Activated naive CD8-positive, alpha-beta T cell (primary cell): ENCODE data around the gene IGFBP7.

Experiments
- H3K27ac Mint-ChIP-seq: one replicate; pipeline ENCODE4 v1.8.0; 2021; ENCODE audit warnings: mixed read lengths
- H3K27me3 Mint-ChIP-seq: one replicate; pipeline ENCODE4 v1.8.0; 2021; ENCODE audit warnings: mixed read lengths
- H3K36me3 Mint-ChIP-seq: one replicate; pipeline ENCODE4 v1.8.0; 2021; ENCODE audit warnings: mixed read lengths
- H3K4me1 Mint-ChIP-seq: one replicate; pipeline ENCODE4 v1.8.0; 2021; ENCODE audit warnings: low read depth, mixed read lengths
- H3K4me3 Mint-ChIP-seq: one replicate; pipeline ENCODE4 v1.8.0; 2021; ENCODE audit warnings: mild to moderate bottlenecking, mixed read lengths
- H3K9me3 Mint-ChIP-seq: one replicate; pipeline ENCODE4 v1.8.0; 2021; ENCODE audit warnings: low read depth, mixed read lengths

The IGFBP7 gene, protein sequence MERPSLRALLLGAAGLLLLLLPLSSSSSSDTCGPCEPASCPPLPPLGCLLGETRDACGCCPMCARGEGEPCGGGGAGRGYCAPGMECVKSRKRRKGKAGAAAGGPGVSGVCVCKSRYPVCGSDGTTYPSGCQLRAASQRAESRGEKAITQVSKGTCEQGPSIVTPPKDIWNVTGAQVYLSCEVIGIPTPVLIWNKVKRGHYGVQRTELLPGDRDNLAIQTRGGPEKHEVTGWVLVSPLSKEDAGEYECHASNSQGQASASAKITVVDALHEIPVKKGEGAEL

DNA sequence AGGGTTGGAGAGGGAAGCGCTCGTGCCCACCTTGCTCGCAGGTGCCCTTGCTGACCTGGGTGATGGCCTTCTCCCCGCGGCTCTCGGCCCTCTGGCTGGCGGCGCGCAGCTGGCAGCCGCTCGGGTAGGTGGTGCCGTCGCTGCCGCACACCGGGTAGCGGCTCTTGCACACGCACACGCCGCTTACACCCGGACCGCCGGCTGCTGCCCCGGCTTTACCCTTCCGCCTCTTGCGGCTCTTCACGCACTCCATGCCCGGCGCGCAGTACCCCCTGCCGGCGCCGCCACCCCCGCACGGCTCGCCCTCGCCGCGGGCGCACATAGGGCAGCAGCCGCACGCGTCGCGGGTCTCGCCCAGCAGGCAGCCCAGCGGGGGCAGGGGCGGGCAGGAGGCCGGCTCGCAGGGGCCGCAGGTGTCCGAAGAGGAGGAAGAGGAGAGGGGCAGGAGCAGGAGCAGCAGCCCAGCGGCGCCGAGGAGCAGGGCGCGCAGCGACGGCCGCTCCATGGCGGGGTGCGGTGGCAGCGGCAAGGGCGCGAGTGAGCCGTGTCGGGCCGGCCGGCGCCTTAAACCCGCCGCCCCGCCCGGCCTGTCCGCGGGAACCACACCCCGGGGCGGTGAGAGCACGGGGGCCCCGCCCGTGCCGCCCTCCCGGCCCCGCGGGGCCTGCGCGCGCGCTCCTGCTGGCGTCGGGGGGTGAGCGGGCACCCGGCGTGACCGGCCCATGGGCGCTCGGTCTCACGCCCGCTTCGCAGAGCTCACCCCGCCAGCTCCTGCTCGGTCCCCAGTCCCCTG is at the start of gene IGFBP7:
Gene IGFBP7 (minus strand): TSS at position 539 of the 793 bp plus-strand sequence. CDS start 34 bp downstream, at position 505.
- H3K27me3 Mint-ChIP-seq, result peaks cover 53% of the 10 kb centered on the region
- peak within 1 kb of the TSS; percentile 89 for H3K4me3 Mint-ChIP-seq
- no peaks in the 10 kb centered on the region for H3K9me3 Mint-ChIP-seq
- no peaks in the 10 kb centered on the region for H3K36me3 Mint-ChIP-seq
- peaks cover 14% of the 10 kb centered on the region for H3K4me1 Mint-ChIP-seq
- no peak within 1 kb of the TSS for H3K27ac Mint-ChIP-seq

- Mint-ChIP-seq H3K27ac (no peak overlapping the region), H3K4me3 (no peak overlapping the region), H3K36me3 (no peaks in the 10 kb centered on the region), H3K9me3 (no peaks in the 10 kb centered on the region), H3K27me3 (peaks cover 21% of the 10 kb centered on the region), H3K4me1 (peaks cover 4% of the 10 kb centered on the region)
These were observed 49.7 kb upstream of the IGFBP7 start for GRCh38 chr4:57159866-57160265.

DNA sequence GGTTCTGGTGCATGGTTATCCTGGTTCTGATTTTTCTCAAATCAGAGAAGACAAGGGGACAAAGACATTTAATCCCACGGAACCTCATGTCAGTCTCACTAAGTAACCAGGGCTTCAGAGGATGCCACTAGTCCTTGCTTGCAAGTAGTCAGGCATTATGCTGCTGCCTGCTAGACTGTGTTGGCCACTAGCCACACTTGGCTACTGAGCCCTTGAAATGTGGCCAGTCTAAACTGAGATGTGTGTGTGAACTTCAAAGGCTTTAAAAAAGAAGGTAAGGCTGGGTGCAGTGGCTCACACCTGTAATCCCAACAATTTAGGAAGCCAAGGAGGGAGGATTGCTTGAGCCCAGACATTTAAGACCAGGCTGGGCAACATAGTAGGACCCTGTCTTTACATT is 48.6 kb upstream of the IGFBP7 start:
- Mint-ChIP-seq H3K27ac (no peak overlapping the region), H3K4me3 (no peak overlapping the region), H3K4me1 (no peaks in the 10 kb centered on the region), H3K9me3 (no peaks in the 10 kb centered on the region), H3K36me3 (no peaks in the 10 kb centered on the region), H3K27me3 (peaks cover 17% of the 10 kb centered on the region)

DNA sequence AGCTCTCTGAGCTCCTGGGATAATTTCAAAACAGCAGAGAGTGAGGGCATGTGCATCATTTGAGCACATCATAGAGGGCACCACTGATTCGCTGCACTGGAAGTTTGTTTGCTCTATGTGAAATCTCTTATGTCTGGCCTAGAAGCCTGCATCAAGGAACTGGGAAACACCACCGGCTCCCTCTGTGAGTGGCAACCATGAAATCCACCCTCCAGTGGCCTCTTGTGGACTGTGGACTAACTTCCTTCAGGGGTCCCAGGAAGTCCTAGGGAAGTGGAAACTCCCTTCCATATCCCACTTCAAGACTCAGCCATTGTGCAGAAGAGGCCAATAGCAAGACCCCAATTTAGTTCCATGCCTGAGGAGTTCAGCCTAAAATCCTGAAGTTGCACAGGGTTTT is 48.0 kb upstream of the IGFBP7 start:
- no peaks in the 10 kb centered on the region for H3K4me1 Mint-ChIP-seq
- H3K27me3 Mint-ChIP-seq, result peaks cover 17% of the 10 kb centered on the region
- no peaks in the 10 kb centered on the region for H3K9me3 Mint-ChIP-seq
- H3K36me3 Mint-ChIP-seq, result no peaks in the 10 kb centered on the region
- no peak overlapping the region for H3K27ac Mint-ChIP-seq
- no peak overlapping the region for H3K4me3 Mint-ChIP-seq

DNA sequence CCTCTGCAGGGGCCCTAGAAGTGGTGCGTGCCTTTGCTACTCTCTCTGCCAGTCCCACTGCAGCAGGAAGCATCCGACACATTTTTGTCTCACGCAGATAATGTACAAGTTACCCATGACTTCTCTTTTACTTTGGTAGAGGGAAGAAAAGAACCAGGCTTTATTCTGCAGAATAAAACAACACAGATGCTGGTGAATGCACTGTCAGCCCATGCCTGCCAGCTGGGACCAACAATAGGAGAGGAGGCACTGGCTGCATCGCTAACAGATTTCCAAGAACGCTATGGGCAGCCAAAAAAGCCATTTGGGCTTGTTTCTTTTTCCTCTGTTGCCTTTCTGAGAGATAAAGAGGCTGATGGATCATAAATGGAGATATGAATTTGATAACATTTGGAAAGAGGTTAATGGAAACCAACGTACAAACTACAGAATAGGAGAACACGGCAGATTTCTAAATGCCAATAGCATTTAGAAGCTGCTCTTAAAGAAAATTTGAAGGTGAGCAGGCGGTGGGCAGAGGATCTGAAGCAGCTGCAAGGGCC is 47.5 kb upstream of the IGFBP7 start:
- Mint-ChIP-seq H3K4me1 (no peaks in the 10 kb centered on the region), H3K9me3 (no peaks in the 10 kb centered on the region), H3K27ac (no peak overlapping the region), H3K4me3 (no peak overlapping the region), H3K27me3 (peaks cover 17% of the 10 kb centered on the region), H3K36me3 (no peaks in the 10 kb centered on the region)

DNA sequence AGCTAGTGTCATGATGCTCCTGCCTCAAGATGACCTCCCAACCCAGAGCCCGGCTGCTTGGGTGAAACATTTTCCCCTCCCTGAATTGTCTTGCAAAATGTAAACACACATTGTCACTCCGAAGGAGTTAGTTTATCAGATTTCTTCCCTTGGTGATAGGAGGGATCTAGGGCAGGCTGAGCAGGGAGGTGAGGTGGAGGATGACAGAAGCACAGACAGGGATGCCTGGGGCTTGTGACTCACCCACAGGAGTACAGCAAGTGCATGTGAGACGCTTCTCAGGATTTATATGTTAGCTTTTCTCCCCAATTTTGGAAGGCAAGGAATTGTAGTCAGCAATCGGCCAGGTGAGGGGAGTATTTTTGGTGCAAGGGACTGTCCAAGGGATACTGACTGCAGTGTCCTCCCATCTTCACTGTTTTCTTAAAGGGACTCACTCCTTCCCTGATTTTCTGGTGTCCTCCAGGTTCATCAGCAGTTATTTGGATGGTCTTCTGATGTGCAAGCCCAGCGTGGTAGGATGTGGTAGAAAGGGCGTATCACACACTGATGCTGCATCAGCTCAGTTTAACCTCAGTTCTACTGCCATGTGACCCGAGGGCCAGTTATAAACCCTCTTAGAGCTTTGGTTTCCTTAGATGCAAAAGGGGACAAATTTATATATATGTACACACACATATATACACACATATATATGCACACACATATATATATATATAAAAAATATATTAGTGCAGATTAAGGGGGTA is 46.2 kb upstream of the IGFBP7 start:
- H3K27me3 Mint-ChIP-seq, result peaks cover 17% of the 10 kb centered on the region
- no peak overlapping the region for H3K27ac Mint-ChIP-seq
- no peak overlapping the region for H3K4me3 Mint-ChIP-seq
- H3K36me3 Mint-ChIP-seq, result no peaks in the 10 kb centered on the region
- H3K4me1 Mint-ChIP-seq, result no peaks in the 10 kb centered on the region
- H3K9me3 Mint-ChIP-seq, result no peaks in the 10 kb centered on the region

DNA sequence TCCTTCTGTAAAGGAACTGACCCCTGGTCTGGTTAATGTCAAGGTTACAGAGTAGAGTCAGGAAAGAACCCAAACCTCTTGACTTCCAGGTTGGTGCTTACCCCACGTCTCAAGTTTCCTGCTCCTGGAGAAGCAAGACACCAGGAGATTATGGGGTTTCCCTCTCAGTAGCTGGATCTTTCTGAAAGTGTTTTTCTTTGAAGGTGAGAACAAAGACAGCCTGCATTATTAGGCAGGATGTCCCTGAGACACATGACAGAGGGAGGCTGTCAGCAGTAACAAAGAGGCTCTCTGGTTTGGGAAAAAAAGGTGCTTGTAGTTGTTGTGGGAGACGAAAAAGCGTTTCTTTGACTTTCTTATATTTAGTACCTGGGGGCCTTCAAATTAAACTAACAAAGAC is 44.7 kb upstream of the IGFBP7 start:
- Mint-ChIP-seq H3K27ac (no peak overlapping the region), H3K9me3 (no peaks in the 10 kb centered on the region), H3K4me1 (no peaks in the 10 kb centered on the region), H3K4me3 (no peak overlapping the region), H3K27me3 (peaks cover 14% of the 10 kb centered on the region), H3K36me3 (no peaks in the 10 kb centered on the region)

DNA sequence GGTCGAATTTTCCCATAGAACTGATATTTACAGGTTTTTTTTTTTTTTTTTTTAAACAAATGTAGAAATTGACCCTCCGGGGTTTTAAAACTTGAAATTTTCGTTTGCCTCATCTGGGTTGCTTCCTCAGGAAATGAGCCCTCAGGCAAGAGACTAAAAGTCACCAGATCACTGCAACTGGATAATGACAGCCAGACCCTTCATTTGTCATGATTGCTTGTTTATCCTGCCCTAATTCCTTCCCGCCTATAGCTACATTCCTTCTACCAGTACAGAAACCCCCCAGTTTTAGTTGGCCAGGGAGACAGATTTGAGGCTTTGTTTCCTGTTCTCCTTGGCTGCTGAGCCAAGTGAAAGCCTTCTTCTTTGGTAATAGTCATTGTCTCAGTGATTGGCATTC is 44.0 kb upstream of the IGFBP7 start:
- Mint-ChIP-seq H3K4me1 (no peaks in the 10 kb centered on the region), H3K36me3 (no peaks in the 10 kb centered on the region), H3K27me3 (peaks cover 14% of the 10 kb centered on the region), H3K27ac (no peak overlapping the region), H3K4me3 (no peak overlapping the region), H3K9me3 (no peaks in the 10 kb centered on the region)

GRCh38 chr4:57153207-57153606 is 43.0 kb upstream of the IGFBP7 start:
- no peaks in the 10 kb centered on the region for H3K4me1 Mint-ChIP-seq
- no peaks in the 10 kb centered on the region for H3K36me3 Mint-ChIP-seq
- no peaks in the 10 kb centered on the region for H3K9me3 Mint-ChIP-seq
- peaks cover 14% of the 10 kb centered on the region for H3K27me3 Mint-ChIP-seq
- no peak overlapping the region for H3K4me3 Mint-ChIP-seq
- no peak overlapping the region for H3K27ac Mint-ChIP-seq

DNA sequence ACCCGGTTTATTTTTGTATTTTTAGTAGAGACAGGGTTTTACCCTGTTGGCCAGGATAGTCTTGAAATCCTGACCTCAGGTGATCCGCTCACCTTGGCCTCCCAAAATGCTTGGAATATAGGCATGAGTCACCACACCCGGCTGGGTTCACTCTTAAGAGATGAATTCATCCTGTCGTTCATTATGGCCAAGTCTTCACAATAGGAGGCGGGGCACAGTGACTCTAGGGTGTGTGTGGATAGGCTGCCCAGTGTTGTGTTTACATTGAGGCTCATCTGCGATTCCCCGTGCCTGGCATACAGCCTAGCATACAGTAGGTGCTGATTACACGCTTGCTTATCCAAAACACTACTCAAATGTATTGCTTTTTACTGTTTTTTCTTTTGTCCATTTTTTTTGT is 41.3 kb upstream of the IGFBP7 start:
- H3K27me3 Mint-ChIP-seq, result peaks cover 13% of the 10 kb centered on the region
- H3K4me1 Mint-ChIP-seq, result no peaks in the 10 kb centered on the region
- H3K27ac Mint-ChIP-seq, result no peak overlapping the region
- no peak overlapping the region for H3K4me3 Mint-ChIP-seq
- H3K9me3 Mint-ChIP-seq, result no peaks in the 10 kb centered on the region
- no peaks in the 10 kb centered on the region for H3K36me3 Mint-ChIP-seq

GRCh38 chr4:57149833-57150232 is 39.6 kb upstream of the IGFBP7 start:
- H3K27me3 Mint-ChIP-seq, result peaks cover 10% of the 10 kb centered on the region
- H3K9me3 Mint-ChIP-seq, result no peaks in the 10 kb centered on the region
- H3K27ac Mint-ChIP-seq, result no peak overlapping the region
- no peaks in the 10 kb centered on the region for H3K4me1 Mint-ChIP-seq
- H3K36me3 Mint-ChIP-seq, result no peaks in the 10 kb centered on the region
- no peak overlapping the region for H3K4me3 Mint-ChIP-seq

- Mint-ChIP-seq H3K27ac (no peak overlapping the region), H3K4me1 (no peaks in the 10 kb centered on the region), H3K27me3 (peaks cover 9% of the 10 kb centered on the region), H3K36me3 (no peaks in the 10 kb centered on the region), H3K4me3 (no peak overlapping the region), H3K9me3 (no peaks in the 10 kb centered on the region)
These were observed 38.8 kb upstream of the IGFBP7 start for GRCh38 chr4:57148831-57149505.

DNA sequence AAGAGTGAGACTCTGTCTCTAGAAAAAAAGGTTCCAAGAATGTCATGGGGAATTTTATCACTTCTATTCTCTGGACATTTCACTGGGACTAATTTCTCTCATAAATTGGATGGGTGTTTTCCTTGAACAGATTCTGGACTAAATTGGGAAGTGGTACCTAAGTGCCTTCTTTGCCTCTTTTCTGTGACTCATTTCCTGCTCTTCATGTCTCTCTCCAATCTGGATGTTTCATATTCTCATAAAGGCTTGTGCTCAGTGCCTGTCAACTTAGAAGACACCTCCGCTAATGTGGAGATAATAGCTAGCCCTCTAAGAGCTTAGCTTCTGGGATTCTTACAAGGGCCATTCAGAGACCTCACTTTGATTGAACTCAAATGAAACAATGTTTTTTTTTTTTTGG is 38.0 kb upstream of the IGFBP7 start:
- H3K27ac Mint-ChIP-seq, result no peak overlapping the region
- no peak overlapping the region for H3K4me3 Mint-ChIP-seq
- no peaks in the 10 kb centered on the region for H3K36me3 Mint-ChIP-seq
- H3K27me3 Mint-ChIP-seq, result peaks cover 9% of the 10 kb centered on the region
- no peaks in the 10 kb centered on the region for H3K9me3 Mint-ChIP-seq
- no peaks in the 10 kb centered on the region for H3K4me1 Mint-ChIP-seq

- Mint-ChIP-seq H3K27ac (no peak overlapping the region), H3K4me1 (no peaks in the 10 kb centered on the region), H3K27me3 (peaks cover 9% of the 10 kb centered on the region), H3K4me3 (no peak overlapping the region), H3K36me3 (no peaks in the 10 kb centered on the region), H3K9me3 (no peaks in the 10 kb centered on the region)
These were observed 37.3 kb upstream of the IGFBP7 start for GRCh38 chr4:57147335-57148060.
